ENCODE results near the gene CDC20. TPM values are rescaled to one million over a fixed set of nuclear protein-coding genes. Genes with fewer than 3 reads are reported as not detected.

CDC20 gene
- total RNA-seq, 1 experiment from 2014 or later, result 355 TPM

DNA sequence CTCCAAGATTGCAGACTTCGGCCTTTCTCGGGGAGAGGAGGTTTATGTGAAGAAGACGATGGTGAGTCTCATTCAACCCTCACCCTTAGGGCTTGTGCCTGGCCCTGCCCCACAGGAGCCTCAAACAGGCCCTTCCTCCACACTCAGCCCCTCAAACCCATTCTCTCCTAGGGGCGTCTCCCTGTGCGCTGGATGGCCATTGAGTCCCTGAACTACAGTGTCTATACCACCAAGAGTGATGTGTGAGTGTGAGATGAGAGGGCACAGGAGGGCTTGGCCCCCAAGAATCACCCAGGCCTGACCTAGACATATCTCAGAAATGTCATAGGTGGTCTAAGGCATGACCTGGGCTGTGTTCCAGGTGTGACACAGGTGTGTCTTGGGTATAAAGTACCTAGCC is 39.5 kb upstream of the CDC20 start:
- Histone ChIP-seq H3K79me2 (ENCODE audit: insufficient read depth, low read length) (no peaks in the 10 kb centered on the region), H3K27ac (ENCODE audit: low read depth, low read length) (no peak overlapping the region), H3K4me3 (replicated peaks in 1 of 2; ENCODE audit: low read depth in 1 of 2, low read length in 2 of 2) (no peak overlapping the region), H3K4me1 (ENCODE audit: control insufficient read depth in 1 of 2, insufficient read depth in 2 of 2, low read length in 2 of 2) (peaks cover 0 to 27% of the 10 kb centered on the region in 2 experiments; a peak in 2 of 4 replicates), H3K9me3 (ENCODE audit: control insufficient read depth in 1 of 2, insufficient read depth in 1 of 2, low read depth in 1 of 2, low read length in 2 of 2) (no peaks in the 10 kb centered on the region), H3K9me2 (ENCODE audit: insufficient read depth) (no peaks in the 10 kb centered on the region), H4K20me1 (ENCODE audit: insufficient read depth) (no peaks in the 10 kb centered on the region), H2AFZ (ENCODE audit: low read depth, low read length, poor library complexity, severe bottlenecking) (no peak overlapping the region), H3K4me2 (ENCODE audit: low read length) (no peak overlapping the region), H3K36me3 (ENCODE audit: control insufficient read depth in 1 of 2, insufficient read depth in 2 of 2, low read length in 2 of 2) (no peaks in the 10 kb centered on the region), H3K27me3 (ENCODE audit: insufficient read depth, low read length) (no peaks in the 10 kb centered on the region), H3K9ac (ENCODE audit: low read length) (no peak overlapping the region)
- intact Hi-C loops (cut with micrococcal nuclease), result no loop called here
- ChIA-PET RAD21 (ENCODE audit: low non-redundant PET in 1 of 2, low total read pairs in 2 of 2, uncharacterized antibody in 2 of 2, unreplicated experiment in 2 of 2) (no interaction called here), CTCF (no interaction called here), POLR2A (no interaction called here)
- no peak for TF ChIP-seq SRF (IDR thresholded peaks at IDR 0.05; ENCODE audit: low read depth)
- no peak for TF ChIP-seq TCF7L2 (IDR thresholded peaks at IDR 0.05; ENCODE audit: borderline replicate concordance, extremely low read depth, insufficient read depth, insufficient read length)
- TF ChIP-seq YY1 (IDR thresholded peaks at IDR 0.05; ENCODE audit: extremely low read depth, insufficient replicate concordance, low read depth, low read length), result no peak
- TF ChIP-seq CBX3 (IDR thresholded peaks at IDR 0.05; ENCODE audit: low read depth), result no peak
- BruUV-seq (replicated peaks), result no TSS peak
- ATAC-seq, result no peak
- DNase-seq (ENCODE audit: low read depth, low spot score), result no peak

- DNase-seq (ENCODE audit: low read depth, low spot score) (no peak), ATAC-seq (no peak)
- H3K9me3 ChIP-seq (ENCODE audit: control insufficient read depth in 1 of 2, insufficient read depth in 1 of 2, low read depth in 1 of 2, low read length in 2 of 2), result no peaks in the 10 kb centered on the region; a peak in 1 of 4 replicates
- H3K9me2 ChIP-seq (ENCODE audit: insufficient read depth), result no peaks in the 10 kb centered on the region
- RAD21 ChIA-PET (ENCODE audit: low non-redundant PET in 1 of 2, low total read pairs in 2 of 2, uncharacterized antibody in 2 of 2, unreplicated experiment in 2 of 2), result no interaction called here
- H3K27ac ChIP-seq (ENCODE audit: low read depth, low read length), result no peak overlapping the region
- no peaks in the 10 kb centered on the region for H3K79me2 ChIP-seq (ENCODE audit: insufficient read depth, low read length)
- CTCF ChIA-PET, result no interaction called here
- H4K20me1 ChIP-seq (ENCODE audit: insufficient read depth), result no peaks in the 10 kb centered on the region
- BruUV-seq (replicated peaks), result no TSS peak
- no peak overlapping the region for H3K4me3 ChIP-seq (replicated peaks in 1 of 2; ENCODE audit: low read depth in 1 of 2, low read length in 2 of 2)
- POLR2A ChIA-PET, result no interaction called here
- H3K4me2 ChIP-seq (ENCODE audit: low read length), result no peak overlapping the region
- no peak overlapping the region for H2AFZ ChIP-seq (ENCODE audit: low read depth, low read length, poor library complexity, severe bottlenecking)
- H3K9ac ChIP-seq (ENCODE audit: low read length), result no peak overlapping the region
- no peaks in the 10 kb centered on the region for H3K27me3 ChIP-seq (ENCODE audit: insufficient read depth, low read length)
- peaks cover 0 to 27% of the 10 kb centered on the region in 2 experiments; a peak in 2 of 4 replicates for H3K4me1 ChIP-seq (ENCODE audit: control insufficient read depth in 1 of 2, insufficient read depth in 2 of 2, low read length in 2 of 2)
- no peaks in the 10 kb centered on the region for H3K36me3 ChIP-seq (ENCODE audit: control insufficient read depth in 1 of 2, insufficient read depth in 2 of 2, low read length in 2 of 2)
- intact Hi-C loops (cut with micrococcal nuclease), result no loop called here
- TF ChIP-seq, protein P1, sequence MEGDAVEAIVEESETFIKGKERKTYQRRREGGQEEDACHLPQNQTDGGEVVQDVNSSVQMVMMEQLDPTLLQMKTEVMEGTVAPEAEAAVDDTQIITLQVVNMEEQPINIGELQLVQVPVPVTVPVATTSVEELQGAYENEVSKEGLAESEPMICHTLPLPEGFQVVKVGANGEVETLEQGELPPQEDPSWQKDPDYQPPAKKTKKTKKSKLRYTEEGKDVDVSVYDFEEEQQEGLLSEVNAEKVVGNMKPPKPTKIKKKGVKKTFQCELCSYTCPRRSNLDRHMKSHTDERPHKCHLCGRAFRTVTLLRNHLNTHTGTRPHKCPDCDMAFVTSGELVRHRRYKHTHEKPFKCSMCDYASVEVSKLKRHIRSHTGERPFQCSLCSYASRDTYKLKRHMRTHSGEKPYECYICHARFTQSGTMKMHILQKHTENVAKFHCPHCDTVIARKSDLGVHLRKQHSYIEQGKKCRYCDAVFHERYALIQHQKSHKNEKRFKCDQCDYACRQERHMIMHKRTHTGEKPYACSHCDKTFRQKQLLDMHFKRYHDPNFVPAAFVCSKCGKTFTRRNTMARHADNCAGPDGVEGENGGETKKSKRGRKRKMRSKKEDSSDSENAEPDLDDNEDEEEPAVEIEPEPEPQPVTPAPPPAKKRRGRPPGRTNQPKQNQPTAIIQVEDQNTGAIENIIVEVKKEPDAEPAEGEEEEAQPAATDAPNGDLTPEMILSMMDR (IDR thresholded peaks at IDR 0.05 in 2 of 3, conservative IDR thresholded peaks at IDR 0.05 in 1 of 3; ENCODE audit: borderline replicate concordance in 1 of 3, insufficient read depth in 1 of 3, low read depth in 2 of 3, low read length in 2 of 3), result no peak
- TF ChIP-seq POLR2A (IDR thresholded peaks at IDR 0.05; ENCODE audit: borderline replicate concordance, extremely low read depth, insufficient read depth, insufficient read length) (no peak), EGR1 (IDR thresholded peaks at IDR 0.05; ENCODE audit: low read depth) (no peak), POLR2AphosphoS5 (IDR thresholded peaks at IDR 0.05; ENCODE audit: low read depth, low read length) (no peak), SP1 (IDR thresholded peaks at IDR 0.05; ENCODE audit: low read depth) (no peak), TCF7L2 (IDR thresholded peaks at IDR 0.05; ENCODE audit: borderline replicate concordance, extremely low read depth, insufficient read depth, insufficient read length) (no peak), SIN3A (IDR thresholded peaks at IDR 0.05; ENCODE audit: low read depth) (no peak), EZH2 (IDR thresholded peaks at IDR 0.05) (no peak), JUND (IDR thresholded peaks at IDR 0.05) (no peak), YY1 (IDR thresholded peaks at IDR 0.05; ENCODE audit: extremely low read depth, insufficient replicate concordance, low read depth, low read length) (no peak), ZNF274 (IDR thresholded peaks at IDR 0.05; ENCODE audit: low read depth, low read length) (no peak)
- TF ChIP-seq, protein P2, sequence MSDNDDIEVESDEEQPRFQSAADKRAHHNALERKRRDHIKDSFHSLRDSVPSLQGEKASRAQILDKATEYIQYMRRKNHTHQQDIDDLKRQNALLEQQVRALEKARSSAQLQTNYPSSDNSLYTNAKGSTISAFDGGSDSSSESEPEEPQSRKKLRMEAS (IDR thresholded peaks at IDR 0.05), result no peak
- TF ChIP-seq, protein P3, sequence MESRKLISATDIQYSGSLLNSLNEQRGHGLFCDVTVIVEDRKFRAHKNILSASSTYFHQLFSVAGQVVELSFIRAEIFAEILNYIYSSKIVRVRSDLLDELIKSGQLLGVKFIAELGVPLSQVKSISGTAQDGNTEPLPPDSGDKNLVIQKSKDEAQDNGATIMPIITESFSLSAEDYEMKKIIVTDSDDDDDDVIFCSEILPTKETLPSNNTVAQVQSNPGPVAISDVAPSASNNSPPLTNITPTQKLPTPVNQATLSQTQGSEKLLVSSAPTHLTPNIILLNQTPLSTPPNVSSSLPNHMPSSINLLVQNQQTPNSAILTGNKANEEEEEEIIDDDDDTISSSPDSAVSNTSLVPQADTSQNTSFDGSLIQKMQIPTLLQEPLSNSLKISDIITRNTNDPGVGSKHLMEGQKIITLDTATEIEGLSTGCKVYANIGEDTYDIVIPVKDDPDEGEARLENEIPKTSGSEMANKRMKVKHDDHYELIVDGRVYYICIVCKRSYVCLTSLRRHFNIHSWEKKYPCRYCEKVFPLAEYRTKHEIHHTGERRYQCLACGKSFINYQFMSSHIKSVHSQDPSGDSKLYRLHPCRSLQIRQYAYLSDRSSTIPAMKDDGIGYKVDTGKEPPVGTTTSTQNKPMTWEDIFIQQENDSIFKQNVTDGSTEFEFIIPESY (IDR thresholded peaks at IDR 0.05; ENCODE audit: extremely low read depth, insufficient replicate concordance, low read length), result no peak
Measured at GRCh38 chr1:43319766-43320165, 39.0 kb upstream of the CDC20 start.

Data from HCT116 (cell line).